GM21786 (cell line): ENCODE data around the gene CBFA2T3.
A peak's percentile ranks its signal among the peaks of the same experiment; 100 is the strongest.

Experiments
- ATAC-seq: cut with Tn5 transposase; IDR thresholded peaks from one replicate; pipeline ENCODE4 v1.9.1; 2021; ENCODE audit not compliant: unreplicated experiment

The CBFA2T3 gene

GRCh38 chr16:88964636-88965035 is 12.4 kb downstream of the CBFA2T3 start:
- ATAC-seq, result no peak

- no peak for ATAC-seq
These were observed 13.4 kb downstream of the CBFA2T3 start for GRCh38 chr16:88963583-88963982.

- ATAC-seq, result no peak
These were observed 14.4 kb downstream of the CBFA2T3 start for GRCh38 chr16:88962478-88963152.

GRCh38 chr16:88961011-88961410 is 16.0 kb downstream of the CBFA2T3 start:
- no peak for ATAC-seq

GRCh38 chr16:88960516-88960915 is 16.5 kb downstream of the CBFA2T3 start:
- ATAC-seq, result no peak

GRCh38 chr16:88959022-88959421 is 18.0 kb downstream of the CBFA2T3 start:
- ATAC-seq, result no peak

GRCh38 chr16:88957887-88958577 is 19.0 kb downstream of the CBFA2T3 start:
- no peak for ATAC-seq

GRCh38 chr16:88957433-88957767 is 19.6 kb downstream of the CBFA2T3 start:
- ATAC-seq, result no peak

- no peak for ATAC-seq
These were observed 20.2 kb downstream of the CBFA2T3 start for GRCh38 chr16:88956546-88957432.

- ATAC-seq, result no peak
These were observed 21.1 kb downstream of the CBFA2T3 start for GRCh38 chr16:88955906-88956305.

GRCh38 chr16:88953003-88953690 is 23.9 kb downstream of the CBFA2T3 start:
- no peak for ATAC-seq

GRCh38 chr16:88951989-88952388 is 25.0 kb downstream of the CBFA2T3 start:
- no peak for ATAC-seq

- ATAC-seq, result no peak
These were observed 25.5 kb downstream of the CBFA2T3 start for GRCh38 chr16:88951501-88951900.

- no peak for ATAC-seq
These were observed 28.1 kb downstream of the CBFA2T3 start for GRCh38 chr16:88948781-88949490.

- ATAC-seq, result no peak
These were observed 31.5 kb downstream of the CBFA2T3 start for GRCh38 chr16:88945473-88945872.

- ATAC-seq, result no peak
These were observed 33.3 kb downstream of the CBFA2T3 start for GRCh38 chr16:88943741-88944140.

GRCh38 chr16:88943131-88943664 is 33.8 kb downstream of the CBFA2T3 start:
- no peak for ATAC-seq

- peak; percentile 42 for ATAC-seq
These were observed 34.8 kb downstream of the CBFA2T3 start for GRCh38 chr16:88941913-88942909.
